ENCODE measurements around the gene GDPGP1.

Gene GDPGP1

GRCh38 chr15:90190606-90191343 is 43.2 kb upstream of the GDPGP1 start:
- TF ChIP-seq CTCF (IDR thresholded peaks at IDR 0.05; ENCODE audit: low read depth, low read length, missing control alignments): no peak

GRCh38 chr15:90191344-90191687 is 42.7 kb upstream of the GDPGP1 start:
- no peak for TF ChIP-seq CTCF (IDR thresholded peaks at IDR 0.05; ENCODE audit: low read depth, low read length, missing control alignments)
- H3K4me3 ChIP-seq (replicated peaks; ENCODE audit: low read depth, low read length): no peak overlapping the region
- no peak for DNase-seq (ENCODE audit: extremely low read depth, low read depth)

More at GRCh38 chr15:90190606-90191343, 43.2 kb upstream of the GDPGP1 start:
- DNase-seq (ENCODE audit: extremely low read depth, low read depth): no peak
- no peak overlapping the region for H3K4me3 ChIP-seq (replicated peaks; ENCODE audit: low read depth, low read length)

GRCh38 chr15:90191794-90192509 is 42.1 kb upstream of the GDPGP1 start:
- DNase-seq (ENCODE audit: extremely low read depth, low read depth): no peak

GRCh38 chr15:90192961-90193786 is 40.8 kb upstream of the GDPGP1 start:
- TF ChIP-seq CTCF (IDR thresholded peaks at IDR 0.05; ENCODE audit: low read depth, low read length, missing control alignments): no peak
- DNase-seq (ENCODE audit: extremely low read depth, low read depth): no peak
- no peak overlapping the region for H3K4me3 ChIP-seq (replicated peaks; ENCODE audit: low read depth, low read length)

More at GRCh38 chr15:90191794-90192509, 42.1 kb upstream of the GDPGP1 start:
- H3K4me3 ChIP-seq (replicated peaks; ENCODE audit: low read depth, low read length): no peak overlapping the region
- no peak for TF ChIP-seq CTCF (IDR thresholded peaks at IDR 0.05; ENCODE audit: low read depth, low read length, missing control alignments)

GRCh38 chr15:90194655-90195054 is 39.4 kb upstream of the GDPGP1 start:
- DNase-seq (ENCODE audit: extremely low read depth, low read depth): no peak
- no peak overlapping the region for H3K4me3 ChIP-seq (replicated peaks; ENCODE audit: low read depth, low read length)
- TF ChIP-seq CTCF (IDR thresholded peaks at IDR 0.05; ENCODE audit: low read depth, low read length, missing control alignments): no peak

GRCh38 chr15:90200534-90201129 is 33.4 kb upstream of the GDPGP1 start:
- TF ChIP-seq CTCF (IDR thresholded peaks at IDR 0.05; ENCODE audit: low read depth, low read length, missing control alignments): no peak
- no peak for DNase-seq (ENCODE audit: extremely low read depth, low read depth)
- H3K4me3 ChIP-seq (replicated peaks; ENCODE audit: low read depth, low read length): peak overlapping the region; percentile 72
